Spinal cord (tissue), 10 donors: Measurements from ENCODE around the gene VRK3. TPM values are rescaled to one million over a fixed set of nuclear protein-coding genes. Genes with fewer than 3 reads are reported as not detected.
"Not testable (repeated sequence)": the region's sequence is repeated elsewhere in the genome, so short reads cannot be mapped to it uniquely, and the experiment has no call there.

Experiments used
- DNase-seq, 6 donors: peaks; one replicate each; pipeline versions ENCODE4 v3.0.0 to v3.0.0-alpha.2; 2013 to 2015; ENCODE audit warnings: low spot score in 6 of 6, low read depth in 4 of 6
- H3K27ac ChIP-seq: one replicate; pipeline ENCODE4 v1.5.1; 2013; ENCODE audit warnings: low read depth, low read length, control low read depth
- H3K27me3 ChIP-seq: one replicate; pipeline ENCODE4 v1.6.1; 2013; ENCODE audit warnings: low read length; ENCODE audit not compliant: control insufficient read depth, insufficient read depth
- H3K36me3 ChIP-seq: one replicate; pipeline ENCODE4 v1.6.1; 2013; ENCODE audit warnings: low read length; ENCODE audit not compliant: control insufficient read depth, insufficient read depth
- H3K4me1 ChIP-seq: one replicate; pipeline ENCODE4 v1.6.1; 2013; ENCODE audit warnings: low read length; ENCODE audit not compliant: control insufficient read depth, insufficient read depth
- H3K4me3 ChIP-seq: one replicate; pipeline ENCODE4 v1.5.1; 2013; ENCODE audit warnings: low read depth, low read length, control low read depth
- H3K9me3 ChIP-seq: one replicate; pipeline ENCODE4 v1.6.1; 2013; ENCODE audit warnings: low read length; ENCODE audit not compliant: control insufficient read depth, insufficient read depth
- WGBS: methylation state at CpG from one replicate; pipeline ENCODE4 v1.1.5; 2013; ENCODE audit warnings: missing lambda C conversion rate; ENCODE audit not compliant: insufficient coverage; 5-methylcytosine and 5-hydroxymethylcytosine counted together
- polyA plus RNA-seq, 2 donors: library from polyadenylated mRNA; unstranded; fragments of 120-200 nt; gene quantifications; one replicate each; pipeline ENCODE4 v1.2.1, GENCODE V29; 2013; ENCODE audit not compliant: insufficient read length in 2 of 2
- total RNA-seq, 2 donors: library from RNA; depleted of rRNA in 1 of 2; stranded (reverse); fragments of 120-200 nt in 1 of 2; fragments of >200 nt in 1 of 2; gene quantifications; one replicate each; pipeline versions ENCODE4 v1.2.3 to v1.2.4, GENCODE V29; 2013 to 2014
- donor health status: healthy.

Gene VRK3
- total and polyA plus RNA-seq, 4 donors, result 18.9 to 58.3 (median 45.0) TPM

- not testable (repeated sequence) for DNase-seq, H3K27me3 ChIP-seq, H3K36me3 ChIP-seq, H3K4me3 ChIP-seq, H3K4me1 ChIP-seq, H3K27ac ChIP-seq, H3K9me3 ChIP-seq
- WGBS, result 50% methylated on average over 1 of the region's 5 CpGs
Measured at GRCh38 chr19:49944567-49944966, 80.6 kb downstream of the VRK3 start.

- WGBS, result 81% methylated on average over 2 of the region's 5 CpGs
- Histone ChIP-seq H3K4me3 (no peak overlapping the region), H3K36me3 (no peaks in the 10 kb centered on the region)
Measured at GRCh38 chr19:49940482-49940791, 84.7 kb downstream of the VRK3 start.

GRCh38 chr19:49939721-49940481 is 85.3 kb downstream of the VRK3 start:
- H3K27ac ChIP-seq, result no peak overlapping the region
- no peak overlapping the region for H3K4me3 ChIP-seq
- no peaks in the 10 kb centered on the region for H3K9me3 ChIP-seq
- no peaks in the 10 kb centered on the region for H3K27me3 ChIP-seq
- no peak for DNase-seq
- H3K36me3 ChIP-seq, result no peaks in the 10 kb centered on the region
- H3K4me1 ChIP-seq, result peaks cover 9% of the 10 kb centered on the region
- 71% methylated on average over 7 of the region's 7 CpGs for WGBS

More at GRCh38 chr19:49940482-49940791, 84.7 kb downstream of the VRK3 start:
- Histone ChIP-seq H3K27me3 (no peaks in the 10 kb centered on the region), H3K9me3 (no peaks in the 10 kb centered on the region), H3K27ac (no peak overlapping the region), H3K4me1 (peaks cover 9% of the 10 kb centered on the region)
- no peak for DNase-seq

GRCh38 chr19:49938662-49939061 is 86.5 kb downstream of the VRK3 start:
- Histone ChIP-seq H3K27me3 (no peaks in the 10 kb centered on the region), H3K9me3 (no peaks in the 10 kb centered on the region), H3K27ac (no peak overlapping the region), H3K4me3 (no peak overlapping the region), H3K4me1 (peaks cover 9% of the 10 kb centered on the region), H3K36me3 (no peaks in the 10 kb centered on the region)
- 79% methylated on average over 4 of the region's 4 CpGs for WGBS
- DNase-seq, result no peak

- no peak overlapping the region for H3K27ac ChIP-seq
- no peaks in the 10 kb centered on the region for H3K9me3 ChIP-seq
- H3K36me3 ChIP-seq, result peaks cover 2% of the 10 kb centered on the region
- H3K27me3 ChIP-seq, result no peaks in the 10 kb centered on the region
- H3K4me1 ChIP-seq, result peaks cover 9% of the 10 kb centered on the region
- peak overlapping the region; percentile 22 for H3K4me3 ChIP-seq
- 14% methylated on average over 34 of the region's 35 CpGs for WGBS
- DNase-seq, result peak in 5 of 6 donors; percentile 57 to 93 (median 71)
Measured at GRCh38 chr19:49937750-49938381, 87.3 kb downstream of the VRK3 start.

GRCh38 chr19:49936549-49936948 is 88.6 kb downstream of the VRK3 start:
- DNase-seq, result no peak
- H3K27me3 ChIP-seq, result no peaks in the 10 kb centered on the region
- no peak overlapping the region for H3K27ac ChIP-seq
- peaks cover 5% of the 10 kb centered on the region for H3K36me3 ChIP-seq
- peaks cover 9% of the 10 kb centered on the region for H3K4me1 ChIP-seq
- H3K9me3 ChIP-seq, result no peaks in the 10 kb centered on the region
- WGBS, result 74% methylated on average over 3 of the region's 5 CpGs
- no peak overlapping the region for H3K4me3 ChIP-seq

GRCh38 chr19:49933643-49934042 is 91.5 kb downstream of the VRK3 start:
- H3K27me3 ChIP-seq, result no peaks in the 10 kb centered on the region
- H3K4me3 ChIP-seq, result no peak overlapping the region
- H3K4me1 ChIP-seq, result peaks cover 18% of the 10 kb centered on the region
- WGBS, result 89% methylated on average over 7 of the region's 8 CpGs
- H3K9me3 ChIP-seq, result no peaks in the 10 kb centered on the region
- no peak overlapping the region for H3K27ac ChIP-seq
- peaks cover 10% of the 10 kb centered on the region for H3K36me3 ChIP-seq
- DNase-seq, result no peak

- DNase-seq, result no peak
- Histone ChIP-seq H3K4me3 (no peak overlapping the region), H3K9me3 (no peaks in the 10 kb centered on the region), H3K27ac (no peak overlapping the region), H3K36me3 (peaks cover 13% of the 10 kb centered on the region), H3K27me3 (no peaks in the 10 kb centered on the region), H3K4me1 (peaks cover 23% of the 10 kb centered on the region)
- WGBS, result 95% methylated on average over 18 of the region's 25 CpGs
Measured at GRCh38 chr19:49932731-49933131, 92.4 kb downstream of the VRK3 start.

- DNase-seq, result no peak
- H3K4me3 ChIP-seq, result no peak overlapping the region
- H3K27me3 ChIP-seq, result no peaks in the 10 kb centered on the region
- peaks cover 20% of the 10 kb centered on the region for H3K36me3 ChIP-seq
- H3K9me3 ChIP-seq, result no peaks in the 10 kb centered on the region
- peaks cover 21% of the 10 kb centered on the region for H3K4me1 ChIP-seq
- 100% methylated on average over 3 of the region's 5 CpGs for WGBS
- H3K27ac ChIP-seq, result no peak overlapping the region
Measured at GRCh38 chr19:49932041-49932451, 93.1 kb downstream of the VRK3 start.
